Suppressor macrophage treated with lipopolysaccharide for 1 hour (primary cell): ENCODE results near the gene STAP1.
"Not testable (repeated sequence)": the region's sequence is repeated elsewhere in the genome, so short reads cannot be mapped to it uniquely, and the experiment has no call there.

Experiments used
- DNase-seq, 3 donors: peaks; one replicate each; pipeline ENCODE4 v3.0.0-alpha.2; 2020 to 2022

STAP1 gene

DNA sequence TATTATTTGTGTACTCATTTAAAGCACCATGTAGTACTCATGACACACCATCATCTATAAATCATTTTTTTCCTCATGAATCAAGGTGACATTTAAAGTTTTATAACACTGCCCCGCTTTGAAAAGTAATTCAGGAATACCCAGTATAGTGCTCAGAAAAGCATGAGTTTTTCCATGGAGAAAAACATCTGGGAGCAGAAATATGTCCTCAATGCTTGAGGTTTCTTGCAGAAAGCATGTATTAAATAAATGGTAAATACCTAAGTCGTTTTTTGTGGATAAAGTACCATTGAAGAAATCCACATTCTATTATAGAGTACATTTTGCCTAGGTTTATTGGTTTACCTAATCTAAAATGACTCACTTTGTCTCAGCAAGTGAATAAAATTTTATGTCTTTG, 76.2 kb downstream of the STAP1 start:
- DNase-seq, result no peak

DNA sequence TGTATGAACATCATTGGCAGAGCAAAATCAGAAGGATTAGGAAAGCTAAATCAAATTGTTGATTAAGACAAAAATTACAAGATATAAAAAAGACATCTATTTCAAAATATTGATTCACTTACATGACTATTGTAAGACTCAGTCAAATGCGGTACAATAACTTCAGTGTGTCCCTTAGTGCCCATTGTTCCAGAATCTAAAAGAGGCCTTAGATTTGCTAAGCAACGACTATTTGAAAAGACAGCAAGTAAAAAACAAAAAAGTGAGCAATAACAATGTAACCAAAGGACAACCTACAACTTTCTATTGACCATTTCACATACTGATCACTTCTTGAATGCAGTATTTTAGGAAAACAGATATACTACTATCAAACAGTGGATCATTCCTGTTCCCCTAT, 76.8 kb downstream of the STAP1 start:
- DNase-seq, result no peak

DNA sequence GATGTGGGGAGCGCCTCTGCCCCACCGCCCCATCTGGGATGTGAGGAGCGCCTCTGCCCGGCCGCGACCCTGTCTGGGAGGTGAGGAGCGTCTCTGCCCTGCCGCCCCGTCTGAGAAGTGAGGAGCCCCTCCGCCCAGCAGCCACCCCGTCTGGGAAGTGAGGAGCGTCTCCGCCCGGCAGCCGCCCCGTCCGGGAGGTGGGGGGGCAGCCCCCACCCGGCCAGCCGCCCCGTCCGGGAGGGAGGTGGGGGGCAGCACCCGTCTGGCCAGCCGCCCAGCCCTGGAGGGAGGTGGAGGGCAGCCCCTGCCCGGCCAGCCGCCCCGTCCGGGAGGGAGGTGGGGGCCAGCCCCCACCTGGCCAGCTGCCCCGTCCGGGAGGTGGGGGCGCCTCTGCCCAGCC, 78.5 kb downstream of the STAP1 start:
- DNase-seq, result not testable (repeated sequence)

DNA sequence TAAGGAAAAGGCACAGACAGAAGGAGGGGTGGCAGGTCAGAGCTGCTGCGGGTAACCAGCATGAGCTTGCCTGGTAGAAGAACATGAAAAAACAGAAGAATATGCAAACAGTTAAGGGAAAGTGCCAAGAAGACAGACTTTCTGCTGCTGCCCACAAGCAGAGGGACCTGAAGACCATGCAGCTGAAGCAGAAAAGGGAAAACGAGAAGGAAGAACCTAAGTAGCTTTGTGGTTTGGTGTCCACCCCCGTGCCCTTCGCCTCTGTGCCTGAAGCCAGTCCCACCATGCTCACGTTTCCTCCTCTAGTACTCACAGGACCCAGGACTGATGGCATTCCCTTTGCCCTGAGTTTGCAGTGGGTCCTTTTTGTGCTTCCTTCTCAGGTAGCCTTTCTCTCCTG, 79.6 kb downstream of the STAP1 start:
- peak; percentile 9 to 21 (median 18) for DNase-seq

DNA sequence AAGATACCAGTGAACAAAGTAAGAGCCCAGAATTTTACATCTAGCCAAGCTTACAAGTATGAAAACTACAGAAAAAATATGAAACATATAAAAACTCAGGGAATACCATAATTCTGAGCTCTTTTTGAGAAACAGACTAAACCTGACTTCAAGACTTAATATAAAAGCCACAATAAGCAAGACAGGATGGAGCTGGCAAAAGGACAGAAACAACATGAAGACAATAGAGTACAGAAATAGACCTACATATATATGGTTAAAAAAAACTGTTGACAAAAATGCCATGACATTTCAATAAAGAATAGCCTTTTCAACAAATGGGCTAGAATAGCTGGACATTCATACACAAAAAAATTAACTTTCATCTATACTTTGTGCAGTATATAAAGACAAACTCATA, 93.0 kb downstream of the STAP1 start:
- no peak for DNase-seq
